Adipocyte (in vitro differentiated cells): ENCODE results near the gene ITGB3BP.
A peak's percentile ranks its signal among the peaks of the same experiment; 100 is the strongest.

Experiments
- DNase-seq: peaks from one replicate; pipeline ENCODE4 v3.0.0-alpha.2; 2015; ENCODE audit warnings: low read depth
- H3K27me3 ChIP-seq: replicated peaks from 2 replicates; pipeline ENCODE4 v1.7.0; 2013; ENCODE audit warnings: mild to moderate bottlenecking, low read length, moderate library complexity; ENCODE audit not compliant: control insufficient read depth, insufficient read depth
- H3K36me3 ChIP-seq: 2 replicates; pipeline ENCODE4 v1.7.0; 2013; ENCODE audit warnings: low read length, mild to moderate bottlenecking, moderate library complexity; ENCODE audit not compliant: control insufficient read depth, insufficient read depth, severe bottlenecking
- H3K4me1 ChIP-seq: 2 replicates; pipeline ENCODE4 v1.7.0; 2013; ENCODE audit warnings: mild to moderate bottlenecking, low read length, moderate library complexity; ENCODE audit not compliant: control insufficient read depth, insufficient read depth
- H3K4me3 ChIP-seq: 2 replicates; pipeline ENCODE4 v1.7.0; 2013; ENCODE audit warnings: mild to moderate bottlenecking, low read length, moderate library complexity
- H3K9ac ChIP-seq: 2 replicates; pipeline ENCODE4 v1.7.0; 2013; ENCODE audit warnings: mild to moderate bottlenecking, low read length, moderate library complexity
- H3K9me3 ChIP-seq: 2 replicates; pipeline ENCODE4 v1.7.0; 2013; ENCODE audit warnings: mild to moderate bottlenecking, low read length, moderate library complexity; ENCODE audit not compliant: control insufficient read depth

The ITGB3BP gene

GRCh38 chr1:63545780-63546179 lies 22.8 kb upstream of the ITGB3BP start:
- no peaks in the 10 kb centered on the region for H3K36me3 ChIP-seq
- H3K9me3 ChIP-seq = no peaks in the 10 kb centered on the region
- peaks cover 17% of the 10 kb centered on the region for H3K4me1 ChIP-seq
- H3K27me3 ChIP-seq = no peaks in the 10 kb centered on the region
- no peak overlapping the region for H3K4me3 ChIP-seq
- peak; percentile 49 for DNase-seq
- H3K9ac ChIP-seq = no peak overlapping the region

GRCh38 chr1:63537940-63538339 lies 14.9 kb upstream of the ITGB3BP start:
- Histone ChIP-seq H3K4me3 (no peak overlapping the region), H3K4me1 (no peaks in the 10 kb centered on the region), H3K27me3 (no peaks in the 10 kb centered on the region), H3K9ac (no peak overlapping the region), H3K36me3 (peaks cover 8% of the 10 kb centered on the region), H3K9me3 (no peaks in the 10 kb centered on the region)
- peak; percentile 55 for DNase-seq

GRCh38 chr1:63537006-63537405 lies 14.0 kb upstream of the ITGB3BP start:
- Histone ChIP-seq H3K4me1 (no peaks in the 10 kb centered on the region), H3K9me3 (no peaks in the 10 kb centered on the region), H3K27me3 (no peaks in the 10 kb centered on the region), H3K9ac (no peak overlapping the region), H3K4me3 (no peak overlapping the region), H3K36me3 (peaks cover 13% of the 10 kb centered on the region)
- DNase-seq = no peak

DNA sequence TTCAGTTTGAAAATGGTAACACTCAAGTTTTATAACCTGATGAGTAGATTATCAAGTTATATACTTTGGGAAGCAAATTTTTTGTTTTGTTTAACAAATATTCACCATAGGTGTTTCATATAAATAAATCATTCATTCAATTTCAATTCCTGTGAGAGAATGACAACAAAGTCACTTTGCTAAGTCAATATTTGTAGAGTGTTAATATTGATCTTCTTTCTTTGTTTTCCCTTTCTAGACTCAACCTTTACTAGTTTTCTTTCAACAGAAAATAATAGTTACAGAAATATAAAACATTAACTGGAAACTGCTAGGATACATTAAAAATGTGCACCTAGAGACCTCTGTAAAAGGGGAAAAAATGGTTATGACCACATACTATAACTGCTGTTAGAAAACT lies 11.4 kb upstream of the ITGB3BP start:
- no peak for DNase-seq
- H3K36me3 ChIP-seq = peaks cover 13% of the 10 kb centered on the region

DNA sequence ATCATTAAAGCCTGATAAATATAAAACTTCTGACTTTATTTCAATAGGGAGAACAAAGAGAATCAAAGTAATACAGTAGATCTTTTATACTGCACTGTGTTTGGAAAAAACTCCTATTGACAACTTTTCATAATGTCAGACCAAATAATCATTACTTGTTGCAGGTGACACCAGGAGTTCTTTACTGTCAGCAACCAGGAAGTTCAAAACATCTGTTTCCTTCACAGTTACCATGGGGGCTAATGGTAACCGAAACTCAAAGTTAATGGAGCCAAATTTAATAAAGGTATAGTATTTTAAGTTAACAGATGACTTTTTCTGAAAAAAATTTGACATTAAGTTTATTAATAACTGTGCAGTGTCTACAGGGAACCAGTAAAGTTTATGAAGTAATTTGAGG lies 10.9 kb upstream of the ITGB3BP start:
- H3K4me1 ChIP-seq = no peaks in the 10 kb centered on the region
- no peaks in the 10 kb centered on the region for H3K27me3 ChIP-seq
- no peaks in the 10 kb centered on the region for H3K9me3 ChIP-seq
- no peak overlapping the region for H3K4me3 ChIP-seq
- no peak for DNase-seq
- peaks cover 15% of the 10 kb centered on the region for H3K36me3 ChIP-seq
- H3K9ac ChIP-seq = no peak overlapping the region

More for the DNA sequence above, 11.4 kb upstream of the ITGB3BP start:
- H3K9ac ChIP-seq = no peak overlapping the region
- no peaks in the 10 kb centered on the region for H3K9me3 ChIP-seq
- no peaks in the 10 kb centered on the region for H3K27me3 ChIP-seq
- H3K4me1 ChIP-seq = no peaks in the 10 kb centered on the region
- H3K4me3 ChIP-seq = no peak overlapping the region

DNA sequence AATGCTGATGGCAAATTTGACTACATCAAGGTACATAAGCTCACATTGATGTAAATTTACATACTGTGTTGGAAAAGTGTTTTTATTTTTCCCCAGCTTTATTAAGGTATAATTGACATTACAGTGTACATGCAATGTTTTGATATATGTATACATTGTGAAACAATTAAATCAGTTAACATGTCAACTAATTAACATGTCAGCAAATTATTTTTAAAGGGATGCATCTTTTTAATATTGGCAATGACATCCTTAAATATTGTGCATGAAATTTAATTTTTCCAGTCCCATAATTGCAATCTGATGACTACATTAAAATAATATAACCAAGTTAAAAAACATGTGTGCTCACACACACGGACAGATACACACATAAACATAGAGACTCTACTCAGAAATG lies 9.7 kb upstream of the ITGB3BP start:
- H3K36me3 ChIP-seq = peaks cover 22% of the 10 kb centered on the region
- no peak overlapping the region for H3K4me3 ChIP-seq
- H3K27me3 ChIP-seq = no peaks in the 10 kb centered on the region
- no peak for DNase-seq
- no peaks in the 10 kb centered on the region for H3K4me1 ChIP-seq
- H3K9ac ChIP-seq = no peak overlapping the region
- no peaks in the 10 kb centered on the region for H3K9me3 ChIP-seq

GRCh38 chr1:63524201-63524600 lies 1.2 kb upstream of the ITGB3BP start:
- Histone ChIP-seq H3K27me3 (no peaks in the 10 kb centered on the region), H3K9me3 (no peaks in the 10 kb centered on the region), H3K9ac (peak overlapping the region; percentile 87), H3K4me1 (peaks cover 17% of the 10 kb centered on the region), H3K4me3 (peak overlapping the region; percentile 98), H3K36me3 (peaks cover 18% of the 10 kb centered on the region)
- peak; percentile 17 for DNase-seq

DNA sequence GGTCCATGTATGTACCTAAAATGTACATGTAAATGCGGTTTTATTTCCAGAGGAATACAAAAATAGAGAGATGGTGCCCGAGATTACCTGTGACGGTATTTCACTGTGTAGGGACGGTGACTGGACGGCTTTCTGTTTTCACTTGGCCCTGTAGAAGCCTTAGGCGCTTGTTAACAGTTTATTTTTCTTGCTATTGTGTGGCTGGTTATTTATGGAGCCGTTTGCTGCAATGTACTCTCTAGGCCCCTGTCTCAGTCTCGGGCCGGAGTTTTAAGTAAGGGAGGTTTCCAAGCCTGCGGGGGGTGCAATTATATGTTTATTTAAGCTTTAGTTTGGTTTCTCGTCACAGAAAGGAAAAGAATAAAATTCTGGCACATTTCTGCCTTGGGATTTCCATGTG lies 713 bp upstream of the ITGB3BP start:
- DNase-seq = peak; percentile 54
- Histone ChIP-seq H3K36me3 (peaks cover 14% of the 10 kb centered on the region), H3K27me3 (no peaks in the 10 kb centered on the region)

DNA sequence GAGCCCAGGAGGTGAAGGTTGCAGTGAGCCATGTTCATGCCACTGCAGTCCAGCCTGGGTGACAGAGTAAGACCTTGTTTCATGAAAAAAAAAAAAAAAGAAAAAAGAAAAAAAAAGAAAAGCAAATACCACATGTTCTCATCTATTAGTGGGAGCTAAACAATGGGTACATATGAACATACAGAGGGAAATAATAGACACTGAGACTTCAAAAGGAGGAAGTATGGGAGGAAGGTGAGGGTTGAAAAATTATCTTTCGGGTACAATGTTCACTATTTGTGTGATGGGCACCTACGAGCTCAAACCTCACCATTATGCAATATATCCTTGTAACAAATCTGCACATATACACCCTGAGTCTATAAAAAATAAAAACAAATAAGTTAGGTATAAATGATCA lies 6.4 kb downstream of the ITGB3BP start:
- H3K9me3 ChIP-seq = peaks cover 8% of the 10 kb centered on the region
- H3K4me1 ChIP-seq = no peaks in the 10 kb centered on the region
- H3K4me3 ChIP-seq = no peak overlapping the region
- H3K27me3 ChIP-seq = no peaks in the 10 kb centered on the region
- no peak overlapping the region for H3K9ac ChIP-seq
- no peak for DNase-seq
- no peaks in the 10 kb centered on the region for H3K36me3 ChIP-seq

More for the DNA sequence above, 713 bp upstream of the ITGB3BP start:
- H3K9me3 ChIP-seq = no peaks in the 10 kb centered on the region
- H3K4me1 ChIP-seq = peaks cover 17% of the 10 kb centered on the region
- H3K4me3 ChIP-seq = peak overlapping the region; percentile 98
- H3K9ac ChIP-seq = peak overlapping the region; percentile 87

GRCh38 chr1:63512584-63512983 lies 10.4 kb downstream of the ITGB3BP start:
- Histone ChIP-seq H3K4me1 (no peaks in the 10 kb centered on the region), H3K36me3 (peaks cover 6% of the 10 kb centered on the region), H3K4me3 (no peak overlapping the region), H3K9me3 (peaks cover 8% of the 10 kb centered on the region), H3K27me3 (no peaks in the 10 kb centered on the region), H3K9ac (no peak overlapping the region)
- no peak for DNase-seq

DNA sequence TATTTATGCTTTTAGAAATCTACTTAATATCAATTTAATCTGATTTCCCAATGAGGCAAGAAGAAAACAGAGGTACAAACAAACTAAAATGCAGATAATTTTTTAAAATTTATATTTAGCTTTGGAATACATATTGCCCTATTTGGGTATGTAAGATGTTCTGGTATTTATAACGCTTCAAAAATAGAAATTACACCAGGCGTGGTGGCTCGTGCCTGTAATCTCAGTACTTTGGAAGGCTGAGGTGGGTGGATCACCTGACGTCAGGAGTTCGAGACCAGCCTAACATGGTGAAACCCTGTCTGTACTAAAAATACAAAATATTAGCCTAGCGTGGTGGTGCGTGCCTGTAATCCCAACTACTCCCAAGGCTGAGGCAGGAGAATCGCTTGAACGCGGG lies 13.3 kb downstream of the ITGB3BP start:
- H3K36me3 ChIP-seq = peaks cover 14% of the 10 kb centered on the region
- no peaks in the 10 kb centered on the region for H3K4me1 ChIP-seq
- no peak overlapping the region for H3K4me3 ChIP-seq
- no peak overlapping the region for H3K9ac ChIP-seq
- H3K27me3 ChIP-seq = no peaks in the 10 kb centered on the region
- peaks cover 8% of the 10 kb centered on the region for H3K9me3 ChIP-seq
- DNase-seq = no peak

DNA sequence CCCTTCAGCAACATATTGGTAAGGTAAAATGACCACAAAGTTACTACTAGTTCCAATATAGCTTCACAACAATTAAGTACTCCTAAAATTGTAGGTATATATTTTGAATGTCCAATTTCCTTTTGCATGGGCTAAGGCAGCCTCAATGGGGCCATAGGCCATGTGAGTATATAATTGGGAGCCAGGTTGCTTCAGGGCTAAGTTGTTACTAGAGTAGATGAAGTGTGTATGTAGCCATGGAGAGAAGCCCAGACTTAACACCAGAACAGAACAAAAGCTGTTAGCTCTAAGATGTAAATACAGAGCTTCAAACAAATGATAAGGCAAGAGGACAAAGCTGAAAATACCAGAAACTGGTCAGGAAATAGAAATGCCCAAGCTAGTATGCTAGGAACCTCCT lies 16.2 kb downstream of the ITGB3BP start:
- Histone ChIP-seq H3K27me3 (no peaks in the 10 kb centered on the region), H3K9ac (no peak overlapping the region), H3K4me1 (no peaks in the 10 kb centered on the region), H3K4me3 (no peak overlapping the region), H3K9me3 (no peaks in the 10 kb centered on the region), H3K36me3 (peaks cover 14% of the 10 kb centered on the region)
- DNase-seq = no peak
